Measurements from ENCODE around the gene ASIC4.

- TF ChIP-seq CTCF (IDR thresholded peaks at IDR 0.05; ENCODE audit: insufficient read depth, low read length) (no peak), POLR2AphosphoS5 (IDR thresholded peaks at IDR 0.05; ENCODE audit: low read depth) (no peak), REST (IDR thresholded peaks at IDR 0.05; ENCODE audit: insufficient replicate concordance, low read depth) (no peak), GABPA (IDR thresholded peaks at IDR 0.05; ENCODE audit: low read depth) (no peak)
Observed at GRCh38 chr2:219469186-219469724, 45.0 kb upstream of the ASIC4 start.

Data from HL-60 (cell line).